Measurements from ENCODE around the gene CTBP2. TPM values are rescaled to one million over a fixed set of nuclear protein-coding genes. Genes with fewer than 3 reads are reported as not detected.

CTBP2 gene
- total RNA-seq, 1 experiment from 2014 or later: 125 TPM

- H3K27ac ChIP-seq (ENCODE audit: low read length): peak overlapping the region; percentile 81
- DNase-seq (ENCODE audit: low read depth, low spot score) (peak; percentile 86), ATAC-seq (peak; percentile 94)
- TF ChIP-seq TCF7L2 (IDR thresholded peaks at IDR 0.05; ENCODE audit: low read depth, low read length) (no peak), POLR2AphosphoS5 (IDR thresholded peaks at IDR 0.05; ENCODE audit: low read depth, low read length) (no peak; the same call in 1 of the 2 replicates), CTCF (IDR thresholded peaks at IDR 0.05) (no peak; the same call in 1 of the 2 replicates), REST (IDR thresholded peaks at IDR 0.05; ENCODE audit: insufficient read depth in 1 of 2, low read depth in 2 of 2, low read length in 1 of 2) (no peak), SIN3A (IDR thresholded peaks at IDR 0.05; ENCODE audit: borderline replicate concordance, insufficient read depth, low read depth, low read length) (no peak)
- H3K4me1 ChIP-seq (ENCODE audit: control insufficient read depth, insufficient read depth, low read length): peaks cover 34% of the 10 kb centered on the region
- ChIA-PET POLR2A (interaction anchor here (0.6 to 0.7 kb wide), 3 partner anchors 74 to 1083 kb away, joined by 3 to 11 read pairs (median 3); no protein-coding TSS in a partner anchor), CTCF (no interaction called here)
- peak overlapping the region in 1 of 2 experiments; percentile 25; a peak in 2 of 4 replicates for H3K4me3 ChIP-seq (ENCODE audit: low read depth in 2 of 2, low read length in 2 of 2)
- in situ Hi-C loops (cut with HindIII; ENCODE audit: low pct_unique_long_range_greater_than_20kb, low sequenced_read_pairs): no loop called here
- no peaks in the 10 kb centered on the region for H3K9me3 ChIP-seq (ENCODE audit: control insufficient read depth, insufficient read depth, low read depth, low read length)
- no TSS peak for BruUV-seq (replicated peaks)
- intact Hi-C loops (cut with micrococcal nuclease; ENCODE audit: unreplicated experiment): loop anchor here (10.0 kb wide), 1 partner anchor 71 kb away; no protein-coding TSS in a partner anchor
- H3K27me3 ChIP-seq (ENCODE audit: control insufficient read depth, insufficient read depth, low read length): no peaks in the 10 kb centered on the region
- H3K36me3 ChIP-seq (ENCODE audit: control insufficient read depth, insufficient read depth, low read length): 0 out of 2 replicates have a peak, but pooled peaks cover 2% of the 10 kb centered on the region
Observed at GRCh38 chr10:125084191-125084613, 76.2 kb downstream of the CTBP2 start.

GRCh38 chr10:125083576-125083920, 76.8 kb downstream of the CTBP2 start:
- ATAC-seq (peak; percentile 55), DNase-seq (ENCODE audit: low read depth, low spot score) (peak; percentile 65)
- POLR2A ChIA-PET: interaction anchor here (0.5 to 0.6 kb wide), 2 partner anchors 72 to 78 kb away, joined by 3 to 4 read pairs; no protein-coding TSS in a partner anchor

More at GRCh38 chr10:125083576-125083920, 76.8 kb downstream of the CTBP2 start:
- in situ Hi-C loops (cut with HindIII; ENCODE audit: low pct_unique_long_range_greater_than_20kb, low sequenced_read_pairs) (no loop called here), intact Hi-C loops (cut with micrococcal nuclease; ENCODE audit: unreplicated experiment) (loop anchor here (10.0 kb wide), 1 partner anchor 71 kb away; no protein-coding TSS in a partner anchor)
- peak overlapping the region in 1 of 2 experiments; percentile 25; a peak in 2 of 4 replicates for H3K4me3 ChIP-seq (ENCODE audit: low read depth in 2 of 2, low read length in 2 of 2)
- H3K27ac ChIP-seq (ENCODE audit: low read length): peak overlapping the region; percentile 81; the same call in 1 of the 2 replicates
- H3K4me1 ChIP-seq (ENCODE audit: control insufficient read depth, insufficient read depth, low read length): peaks cover 34% of the 10 kb centered on the region
- BruUV-seq (replicated peaks): no TSS peak
- 0 out of 2 replicates have a peak, but pooled peaks cover 2% of the 10 kb centered on the region for H3K36me3 ChIP-seq (ENCODE audit: control insufficient read depth, insufficient read depth, low read length)
- TF ChIP-seq TCF7L2 (IDR thresholded peaks at IDR 0.05; ENCODE audit: low read depth, low read length): no peak
- CTCF ChIA-PET: interaction anchor here (0.9 kb wide), 1 partner anchor 35 kb away, joined by 4 read pairs; no protein-coding TSS in a partner anchor
- H3K27me3 ChIP-seq (ENCODE audit: control insufficient read depth, insufficient read depth, low read length): no peaks in the 10 kb centered on the region
- H3K9me3 ChIP-seq (ENCODE audit: control insufficient read depth, insufficient read depth, low read depth, low read length): no peaks in the 10 kb centered on the region

All from Panc1 (cell line).